GM23338 (cell line): ENCODE results near the gene ADCY7. TPM values are rescaled to one million over a fixed set of nuclear protein-coding genes. Genes with fewer than 3 reads are reported as not detected.

Experiments
- ATAC-seq: fragments of 200-7000 bp; cut with Tn5 transposase; 3 replicates; pipeline ENCODE4 v1.9.1; 2020
- DNase-seq: peaks from one replicate; pipeline ENCODE4 v3.0.0-alpha.2; 2015; ENCODE audit warnings: low spot score
- H2AFZ ChIP-seq: fragments of 200-600 bp; sonication (generic); 2 replicates; pipeline ENCODE4 v1.8.0; 2016; ENCODE audit warnings: antibody characterized with exemption, mild to moderate bottlenecking, moderate library complexity
- H3F3A ChIP-seq: fragments of 200-600 bp; sonication (generic); replicated peaks from 2 replicates; pipeline ENCODE4 v1.8.0; 2017; ENCODE audit warnings: antibody characterized with exemption, mixed run types, low read depth
- H3K27ac ChIP-seq: fragments of 200-600 bp; sonication (generic); 2 replicates; pipeline ENCODE4 v1.6.1; 2016; ENCODE audit warnings: low read depth
- H3K27me3 ChIP-seq: fragments of 200-600 bp; sonication (generic); 2 replicates; pipeline ENCODE4 v1.8.0; 2016; ENCODE audit warnings: mild to moderate bottlenecking, mixed run types, moderate library complexity; ENCODE audit not compliant: insufficient read depth
- H3K36me3 ChIP-seq: fragments of 200-600 bp; sonication (generic); 2 replicates; pipeline ENCODE4 v1.8.0; 2016; ENCODE audit warnings: mild to moderate bottlenecking; ENCODE audit not compliant: insufficient read depth
- H3K4me1 ChIP-seq: fragments of 200-600 bp; sonication (generic); 2 replicates; pipeline ENCODE4 v1.8.0; 2016; ENCODE audit warnings: mild to moderate bottlenecking, moderate library complexity; ENCODE audit not compliant: insufficient read depth
- H3K4me2 ChIP-seq: fragments of 200-600 bp; sonication (generic); 2 replicates; pipeline ENCODE4 v1.7.1; 2017; ENCODE audit warnings: mixed run types
- H3K4me3 ChIP-seq: fragments of 200-600 bp; sonication (generic); 2 replicates; pipeline ENCODE4 v1.6.1; 2016; ENCODE audit warnings: mixed run types
- H3K79me2 ChIP-seq: fragments of 200-600 bp; sonication (generic); replicated peaks from 2 replicates; pipeline ENCODE4 v1.8.0; 2017; ENCODE audit warnings: mild to moderate bottlenecking; ENCODE audit not compliant: insufficient read depth
- H3K9me2 ChIP-seq: fragments of 200-600 bp; sonication (generic); 2 replicates; pipeline ENCODE4 v1.8.0; 2017; ENCODE audit not compliant: insufficient read depth
- H4K20me1 ChIP-seq: fragments of 200-600 bp; sonication (generic); replicated peaks from 2 replicates; pipeline ENCODE4 v1.8.0; 2017; ENCODE audit warnings: mild to moderate bottlenecking; ENCODE audit not compliant: insufficient read depth
- H3K27ac Mint-ChIP-seq: 2 replicates; pipeline ENCODE4 v1.8.0; 2020; ENCODE audit warnings: inconsistent platforms, mild to moderate bottlenecking, moderate library complexity, mixed read lengths
- H3K27me3 Mint-ChIP-seq: 3 replicates; pipeline ENCODE4 v1.8.0; 2022; ENCODE audit warnings: low read depth, mild to moderate bottlenecking, moderate library complexity, mixed read lengths, inconsistent platforms; ENCODE audit not compliant: insufficient read depth, poor library complexity
- H3K36me3 Mint-ChIP-seq: 3 replicates; pipeline ENCODE4 v1.8.0; 2021; ENCODE audit warnings: low read depth, mild to moderate bottlenecking, inconsistent platforms, moderate library complexity, mixed read lengths
- H3K4me1 Mint-ChIP-seq: 3 replicates; pipeline ENCODE4 v1.8.0; 2020; ENCODE audit warnings: mild to moderate bottlenecking, inconsistent platforms, mixed read lengths
- H3K4me3 Mint-ChIP-seq: 3 replicates; pipeline ENCODE4 v1.8.0; 2021; ENCODE audit warnings: moderate library complexity, mild to moderate bottlenecking, inconsistent platforms, mixed read lengths
- H3K9me3 Mint-ChIP-seq: 3 replicates; pipeline ENCODE4 v1.8.0; 2020; ENCODE audit warnings: moderate library complexity, mild to moderate bottlenecking, inconsistent platforms, mixed read lengths
- CREB1 ChIP-seq: fragments of 250-450 bp; sonication (Bioruptor Pico); IDR thresholded peaks from 2 replicates; pipeline ENCODE4 v1.5.0; 2020; ENCODE audit warnings: low read depth, mild to moderate bottlenecking, moderate library complexity
- EZH2 ChIP-seq: fragments of 200-600 bp; sonication (generic); IDR thresholded peaks from one replicate; pipeline ENCODE4 v1.8.0; 2017; ENCODE audit warnings: antibody characterized with exemption, mild to moderate bottlenecking, low read depth; ENCODE audit not compliant: unreplicated experiment
- EZH2phosphoT487 ChIP-seq: fragments of 200-600 bp; sonication (generic); IDR thresholded peaks from one replicate; pipeline ENCODE4 v1.8.1; 2018; ENCODE audit warnings: antibody characterized with exemption; ENCODE audit not compliant: unreplicated experiment
- JUNB ChIP-seq: IDR thresholded peaks from one replicate; pipeline ENCODE4 v1.6.1; 2016; ENCODE audit warnings: antibody characterized with exemption; ENCODE audit not compliant: unreplicated experiment
- POLR2AphosphoS5 ChIP-seq: IDR thresholded peaks from 2 replicates; pipeline ENCODE4 v1.6.1; 2016; ENCODE audit warnings: antibody characterized with exemption, low read depth
- STAT1 ChIP-seq: IDR thresholded peaks from one replicate; pipeline ENCODE4 v1.6.1; 2016; ENCODE audit warnings: antibody characterized with exemption; ENCODE audit not compliant: unreplicated experiment
- ZNF331 ChIP-seq: fragments of 250-450 bp; sonication (Bioruptor Pico); IDR thresholded peaks from 2 replicates; pipeline ENCODE4 v1.5.0; 2020; ENCODE audit warnings: low read depth, mild to moderate bottlenecking, moderate library complexity
- polyA plus RNA-seq: library from polyadenylated mRNA; unstranded; fragments of >200 nt; fragmentation: Nextera tagmentation; extraction: Ambion mirVana; gene quantifications from 2 replicates; pipeline ENCODE4 v1.2.1, GENCODE V29; 2016
- total RNA-seq: library from RNA; depleted of rRNA; stranded (reverse); fragments of >200 nt; shearing (Covaris generic); gene quantifications from 2 replicates; pipeline ENCODE4 v1.2.3, GENCODE V29; 2014
- TF ChIP-seq, protein P1 (sequence below): fragments of 250-450 bp; sonication (Bioruptor Pico); IDR thresholded peaks from 2 replicates; pipeline ENCODE4 v1.5.0; 2020; ENCODE audit warnings: mild to moderate bottlenecking, moderate library complexity
- TF ChIP-seq, protein P2 (sequence below), 2 experiments: fragments of 200-600 bp in 1 of 2; sonication (generic) in 1 of 2; conservative IDR thresholded peaks; 2 replicates each; pipeline versions ENCODE4 v1.5.1 to v1.6.1; 2016 to 2017; ENCODE audit warnings: antibody characterized with exemption in 2 of 2, low read depth in 2 of 2, mild to moderate bottlenecking in 2 of 2, moderate library complexity in 1 of 2
- TF ChIP-seq, protein P3 (sequence below): IDR thresholded peaks from one replicate; pipeline ENCODE4 v1.6.1; 2018; ENCODE audit warnings: antibody characterized with exemption; ENCODE audit not compliant: unreplicated experiment
- TF ChIP-seq, protein P4 (sequence below): IDR thresholded peaks from 2 replicates; pipeline ENCODE4 v1.6.1; 2016; ENCODE audit warnings: antibody characterized with exemption

ADCY7 gene
- total and polyA plus RNA-seq, 2 experiments from 2014 or later: 2.4 to 10.5 TPM

DNA sequence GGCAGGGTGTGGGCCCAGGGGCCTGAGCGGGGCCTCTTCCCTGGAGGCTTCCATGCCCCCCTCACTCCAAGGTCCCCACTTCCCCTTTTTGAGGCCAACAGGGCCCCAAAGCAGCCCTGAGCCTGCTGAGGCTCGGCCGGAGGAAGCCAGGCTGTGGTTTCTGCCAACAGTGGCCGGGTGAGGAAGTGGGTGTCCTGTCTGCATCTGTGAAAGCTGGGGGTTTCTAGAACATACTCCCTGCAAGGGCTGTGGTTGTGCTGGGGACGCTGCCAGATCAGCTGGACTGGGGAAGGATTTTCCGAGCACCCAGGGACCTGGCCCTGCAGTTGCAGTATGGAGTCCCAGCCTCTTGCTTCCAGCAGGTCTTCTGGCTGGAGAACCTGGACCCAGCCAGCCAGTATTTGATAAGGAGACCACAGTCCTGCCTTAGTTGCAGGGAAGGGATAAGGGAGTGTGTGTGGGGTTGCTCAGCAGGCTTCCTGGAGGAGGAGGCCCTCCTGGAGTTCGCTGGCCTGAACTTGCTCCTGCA lies 15.7 kb downstream of the ADCY7 start (continued):
- TF ChIP-seq, protein P1, sequence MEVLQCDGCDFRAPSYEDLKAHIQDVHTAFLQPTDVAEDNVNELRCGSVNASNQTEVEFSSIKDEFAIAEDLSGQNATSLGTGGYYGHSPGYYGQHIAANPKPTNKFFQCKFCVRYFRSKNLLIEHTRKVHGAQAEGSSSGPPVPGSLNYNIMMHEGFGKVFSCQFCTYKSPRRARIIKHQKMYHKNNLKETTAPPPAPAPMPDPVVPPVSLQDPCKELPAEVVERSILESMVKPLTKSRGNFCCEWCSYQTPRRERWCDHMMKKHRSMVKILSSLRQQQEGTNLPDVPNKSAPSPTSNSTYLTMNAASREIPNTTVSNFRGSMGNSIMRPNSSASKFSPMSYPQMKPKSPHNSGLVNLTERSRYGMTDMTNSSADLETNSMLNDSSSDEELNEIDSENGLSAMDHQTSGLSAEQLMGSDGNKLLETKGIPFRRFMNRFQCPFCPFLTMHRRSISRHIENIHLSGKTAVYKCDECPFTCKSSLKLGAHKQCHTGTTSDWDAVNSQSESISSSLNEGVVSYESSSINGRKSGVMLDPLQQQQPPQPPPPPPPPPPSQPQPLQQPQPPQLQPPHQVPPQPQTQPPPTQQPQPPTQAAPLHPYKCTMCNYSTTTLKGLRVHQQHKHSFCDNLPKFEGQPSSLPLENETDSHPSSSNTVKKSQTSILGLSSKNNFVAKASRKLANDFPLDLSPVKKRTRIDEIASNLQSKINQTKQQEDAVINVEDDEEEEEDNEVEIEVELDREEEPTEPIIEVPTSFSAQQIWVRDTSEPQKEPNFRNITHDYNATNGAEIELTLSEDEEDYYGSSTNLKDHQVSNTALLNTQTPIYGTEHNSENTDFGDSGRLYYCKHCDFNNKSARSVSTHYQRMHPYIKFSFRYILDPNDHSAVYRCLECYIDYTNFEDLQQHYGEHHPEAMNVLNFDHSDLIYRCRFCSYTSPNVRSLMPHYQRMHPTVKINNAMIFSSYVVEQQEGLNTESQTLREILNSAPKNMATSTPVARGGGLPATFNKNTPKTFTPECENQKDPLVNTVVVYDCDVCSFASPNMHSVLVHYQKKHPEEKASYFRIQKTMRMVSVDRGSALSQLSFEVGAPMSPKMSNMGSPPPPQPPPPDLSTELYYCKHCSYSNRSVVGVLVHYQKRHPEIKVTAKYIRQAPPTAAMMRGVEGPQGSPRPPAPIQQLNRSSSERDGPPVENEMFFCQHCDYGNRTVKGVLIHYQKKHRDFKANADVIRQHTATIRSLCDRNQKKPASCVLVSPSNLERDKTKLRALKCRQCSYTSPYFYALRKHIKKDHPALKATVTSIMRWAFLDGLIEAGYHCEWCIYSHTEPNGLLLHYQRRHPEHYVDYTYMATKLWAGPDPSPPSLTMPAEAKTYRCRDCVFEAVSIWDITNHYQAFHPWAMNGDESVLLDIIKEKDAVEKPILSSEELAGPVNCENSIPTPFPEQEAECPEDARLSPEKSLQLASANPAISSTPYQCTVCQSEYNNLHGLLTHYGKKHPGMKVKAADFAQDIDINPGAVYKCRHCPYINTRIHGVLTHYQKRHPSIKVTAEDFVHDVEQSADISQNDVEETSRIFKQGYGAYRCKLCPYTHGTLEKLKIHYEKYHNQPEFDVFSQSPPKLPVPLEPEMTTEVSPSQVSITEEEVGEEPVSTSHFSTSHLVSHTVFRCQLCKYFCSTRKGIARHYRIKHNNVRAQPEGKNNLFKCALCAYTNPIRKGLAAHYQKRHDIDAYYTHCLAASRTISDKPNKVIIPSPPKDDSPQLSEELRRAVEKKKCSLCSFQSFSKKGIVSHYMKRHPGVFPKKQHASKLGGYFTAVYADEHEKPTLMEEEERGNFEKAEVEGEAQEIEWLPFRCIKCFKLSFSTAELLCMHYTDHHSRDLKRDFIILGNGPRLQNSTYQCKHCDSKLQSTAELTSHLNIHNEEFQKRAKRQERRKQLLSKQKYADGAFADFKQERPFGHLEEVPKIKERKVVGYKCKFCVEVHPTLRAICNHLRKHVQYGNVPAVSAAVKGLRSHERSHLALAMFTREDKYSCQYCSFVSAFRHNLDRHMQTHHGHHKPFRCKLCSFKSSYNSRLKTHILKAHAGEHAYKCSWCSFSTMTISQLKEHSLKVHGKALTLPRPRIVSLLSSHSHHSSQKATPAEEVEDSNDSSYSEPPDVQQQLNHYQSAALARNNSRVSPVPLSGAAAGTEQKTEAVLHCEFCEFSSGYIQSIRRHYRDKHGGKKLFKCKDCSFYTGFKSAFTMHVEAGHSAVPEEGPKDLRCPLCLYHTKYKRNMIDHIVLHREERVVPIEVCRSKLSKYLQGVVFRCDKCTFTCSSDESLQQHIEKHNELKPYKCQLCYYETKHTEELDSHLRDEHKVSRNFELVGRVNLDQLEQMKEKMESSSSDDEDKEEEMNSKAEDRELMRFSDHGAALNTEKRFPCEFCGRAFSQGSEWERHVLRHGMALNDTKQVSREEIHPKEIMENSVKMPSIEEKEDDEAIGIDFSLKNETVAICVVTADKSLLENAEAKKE (CRISPR knock-in tag): no peak
- no peak for TF ChIP-seq POLR2AphosphoS5
- TF ChIP-seq, protein P2, sequence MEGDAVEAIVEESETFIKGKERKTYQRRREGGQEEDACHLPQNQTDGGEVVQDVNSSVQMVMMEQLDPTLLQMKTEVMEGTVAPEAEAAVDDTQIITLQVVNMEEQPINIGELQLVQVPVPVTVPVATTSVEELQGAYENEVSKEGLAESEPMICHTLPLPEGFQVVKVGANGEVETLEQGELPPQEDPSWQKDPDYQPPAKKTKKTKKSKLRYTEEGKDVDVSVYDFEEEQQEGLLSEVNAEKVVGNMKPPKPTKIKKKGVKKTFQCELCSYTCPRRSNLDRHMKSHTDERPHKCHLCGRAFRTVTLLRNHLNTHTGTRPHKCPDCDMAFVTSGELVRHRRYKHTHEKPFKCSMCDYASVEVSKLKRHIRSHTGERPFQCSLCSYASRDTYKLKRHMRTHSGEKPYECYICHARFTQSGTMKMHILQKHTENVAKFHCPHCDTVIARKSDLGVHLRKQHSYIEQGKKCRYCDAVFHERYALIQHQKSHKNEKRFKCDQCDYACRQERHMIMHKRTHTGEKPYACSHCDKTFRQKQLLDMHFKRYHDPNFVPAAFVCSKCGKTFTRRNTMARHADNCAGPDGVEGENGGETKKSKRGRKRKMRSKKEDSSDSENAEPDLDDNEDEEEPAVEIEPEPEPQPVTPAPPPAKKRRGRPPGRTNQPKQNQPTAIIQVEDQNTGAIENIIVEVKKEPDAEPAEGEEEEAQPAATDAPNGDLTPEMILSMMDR (conservative IDR thresholded peaks at IDR 0.05; ENCODE audit: low read depth in 2 of 2): no peak
- no peak for TF ChIP-seq STAT1
- no peak for TF ChIP-seq EZH2
- TF ChIP-seq EZH2phosphoT487: no peak

DNA sequence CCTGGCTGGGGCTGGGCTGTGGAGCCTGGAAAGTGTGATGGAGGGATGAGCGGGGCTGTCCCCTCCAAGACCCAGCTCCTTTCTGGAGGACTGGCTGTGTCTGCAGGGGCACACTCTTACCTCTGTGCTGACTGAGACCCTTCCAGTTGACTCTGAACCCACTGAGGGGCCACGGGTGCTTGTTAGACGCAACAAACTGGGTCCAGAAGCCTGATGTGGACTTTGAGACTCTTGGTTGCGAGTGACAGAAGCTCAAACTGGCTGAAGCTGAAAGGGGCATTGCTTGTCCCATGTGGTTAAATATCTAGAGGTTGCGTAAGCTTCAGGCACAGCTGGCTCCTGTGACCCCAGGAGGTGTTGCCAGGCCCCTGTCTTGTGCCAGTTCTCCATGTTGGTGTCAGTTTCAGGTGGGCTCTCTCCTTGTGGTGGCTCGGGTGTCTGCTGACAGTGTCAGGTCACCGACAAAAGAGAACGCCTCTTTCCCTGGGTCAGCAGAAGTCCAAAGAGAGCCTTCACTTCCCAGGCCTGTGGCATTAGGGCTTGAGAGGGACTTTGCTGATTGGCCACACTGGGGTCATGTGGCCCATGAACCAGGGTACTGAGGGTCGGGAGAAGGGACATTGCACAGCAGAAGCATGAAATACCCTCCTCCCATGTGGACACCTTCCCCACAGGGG lies 16.7 kb downstream of the ADCY7 start:
- no peaks in the 10 kb centered on the region; the same call in 1 of the 2 replicates for H4K20me1 ChIP-seq
- H3K4me3 ChIP-seq: no peak overlapping the region
- peaks cover 11% of the 10 kb centered on the region for H3K4me1 ChIP-seq
- no peak overlapping the region for H3K27ac ChIP-seq
- no peaks in the 10 kb centered on the region for H3K36me3 Mint-ChIP-seq
- H3K27me3 ChIP-seq: no peaks in the 10 kb centered on the region
- H3K4me3 Mint-ChIP-seq: no peak overlapping the region
- H3K79me2 ChIP-seq: no peaks in the 10 kb centered on the region
- peaks cover 20% of the 10 kb centered on the region for H3K4me1 Mint-ChIP-seq
- ATAC-seq (no peak), DNase-seq (no peak)
- H3F3A ChIP-seq: no peaks in the 10 kb centered on the region
- H3K27ac Mint-ChIP-seq: no peak overlapping the region
- no peaks in the 10 kb centered on the region for H3K9me2 ChIP-seq
- peaks cover 2% of the 10 kb centered on the region for H3K27me3 Mint-ChIP-seq
- no peak overlapping the region for H2AFZ ChIP-seq
- no peaks in the 10 kb centered on the region for H3K36me3 ChIP-seq
- peaks cover 4% of the 10 kb centered on the region; the same call in 1 of the 3 replicates for H3K9me3 Mint-ChIP-seq
- no peak overlapping the region for H3K4me2 ChIP-seq
- TF ChIP-seq EZH2phosphoT487 (no peak), EZH2 (no peak), ZNF331 (no peak), POLR2AphosphoS5 (no peak), JUNB (no peak), CREB1 (CRISPR knock-in tag) (no peak)
- TF ChIP-seq, protein P3, sequence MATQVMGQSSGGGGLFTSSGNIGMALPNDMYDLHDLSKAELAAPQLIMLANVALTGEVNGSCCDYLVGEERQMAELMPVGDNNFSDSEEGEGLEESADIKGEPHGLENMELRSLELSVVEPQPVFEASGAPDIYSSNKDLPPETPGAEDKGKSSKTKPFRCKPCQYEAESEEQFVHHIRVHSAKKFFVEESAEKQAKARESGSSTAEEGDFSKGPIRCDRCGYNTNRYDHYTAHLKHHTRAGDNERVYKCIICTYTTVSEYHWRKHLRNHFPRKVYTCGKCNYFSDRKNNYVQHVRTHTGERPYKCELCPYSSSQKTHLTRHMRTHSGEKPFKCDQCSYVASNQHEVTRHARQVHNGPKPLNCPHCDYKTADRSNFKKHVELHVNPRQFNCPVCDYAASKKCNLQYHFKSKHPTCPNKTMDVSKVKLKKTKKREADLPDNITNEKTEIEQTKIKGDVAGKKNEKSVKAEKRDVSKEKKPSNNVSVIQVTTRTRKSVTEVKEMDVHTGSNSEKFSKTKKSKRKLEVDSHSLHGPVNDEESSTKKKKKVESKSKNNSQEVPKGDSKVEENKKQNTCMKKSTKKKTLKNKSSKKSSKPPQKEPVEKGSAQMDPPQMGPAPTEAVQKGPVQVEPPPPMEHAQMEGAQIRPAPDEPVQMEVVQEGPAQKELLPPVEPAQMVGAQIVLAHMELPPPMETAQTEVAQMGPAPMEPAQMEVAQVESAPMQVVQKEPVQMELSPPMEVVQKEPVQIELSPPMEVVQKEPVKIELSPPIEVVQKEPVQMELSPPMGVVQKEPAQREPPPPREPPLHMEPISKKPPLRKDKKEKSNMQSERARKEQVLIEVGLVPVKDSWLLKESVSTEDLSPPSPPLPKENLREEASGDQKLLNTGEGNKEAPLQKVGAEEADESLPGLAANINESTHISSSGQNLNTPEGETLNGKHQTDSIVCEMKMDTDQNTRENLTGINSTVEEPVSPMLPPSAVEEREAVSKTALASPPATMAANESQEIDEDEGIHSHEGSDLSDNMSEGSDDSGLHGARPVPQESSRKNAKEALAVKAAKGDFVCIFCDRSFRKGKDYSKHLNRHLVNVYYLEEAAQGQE: no peak
- TF ChIP-seq, protein P4, sequence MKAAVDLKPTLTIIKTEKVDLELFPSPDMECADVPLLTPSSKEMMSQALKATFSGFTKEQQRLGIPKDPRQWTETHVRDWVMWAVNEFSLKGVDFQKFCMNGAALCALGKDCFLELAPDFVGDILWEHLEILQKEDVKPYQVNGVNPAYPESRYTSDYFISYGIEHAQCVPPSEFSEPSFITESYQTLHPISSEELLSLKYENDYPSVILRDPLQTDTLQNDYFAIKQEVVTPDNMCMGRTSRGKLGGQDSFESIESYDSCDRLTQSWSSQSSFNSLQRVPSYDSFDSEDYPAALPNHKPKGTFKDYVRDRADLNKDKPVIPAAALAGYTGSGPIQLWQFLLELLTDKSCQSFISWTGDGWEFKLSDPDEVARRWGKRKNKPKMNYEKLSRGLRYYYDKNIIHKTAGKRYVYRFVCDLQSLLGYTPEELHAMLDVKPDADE: no peak
